ENCODE measurements around the gene MAGT1.

Gene MAGT1

DNA sequence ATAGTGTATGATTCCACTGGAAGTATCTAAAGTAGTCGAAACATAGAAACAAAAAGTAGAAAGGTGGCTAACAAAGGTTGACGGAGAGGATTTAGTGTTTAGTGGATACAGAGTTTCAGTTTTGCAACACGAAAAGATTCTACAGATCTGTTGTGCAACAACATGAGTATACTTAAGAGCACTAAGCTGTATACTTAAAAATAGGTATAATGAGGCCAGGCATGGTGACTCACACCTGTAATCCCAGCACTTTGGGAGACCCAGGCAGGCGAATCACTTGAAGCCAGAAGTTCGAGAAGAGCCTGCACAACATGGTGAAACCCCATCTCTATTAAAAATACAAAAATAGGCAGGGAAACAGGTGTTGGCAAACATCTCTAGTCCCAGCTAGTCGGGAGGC lies 101.3 kb downstream of the MAGT1 start:
- H3K9me3 Mint-ChIP-seq, result no peaks in the 10 kb centered on the region
- no peaks in the 10 kb centered on the region for H3K27me3 Mint-ChIP-seq (ENCODE audit: low read depth)

DNA sequence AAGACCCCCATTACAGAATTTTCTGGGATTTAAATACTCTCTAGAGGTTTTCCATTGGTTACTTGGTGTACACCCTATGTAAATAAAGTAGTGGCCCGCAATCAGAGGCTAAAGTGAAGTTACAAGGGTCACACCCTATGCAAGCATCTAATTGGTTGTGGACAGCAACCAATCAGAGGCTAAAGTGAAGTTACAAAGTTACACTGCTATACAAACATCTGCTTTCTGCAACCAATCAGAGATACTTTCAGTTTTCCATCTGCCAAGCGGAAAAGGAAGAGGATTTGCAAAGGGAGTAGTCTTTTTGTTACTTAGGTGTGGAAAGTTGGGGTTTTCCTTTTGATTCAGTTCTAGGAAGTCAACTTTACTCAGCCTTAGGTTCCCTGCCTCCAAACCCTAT lies 107.2 kb downstream of the MAGT1 start:
- H3K27ac Mint-ChIP-seq, result peak overlapping the region; percentile 84
- DNase-seq (ENCODE audit: low spot score), result peak; percentile 10
- no peaks in the 10 kb centered on the region for H3K9me3 Mint-ChIP-seq
- peaks cover 24% of the 10 kb centered on the region for H3K4me1 Mint-ChIP-seq (ENCODE audit: low read depth)
- no peaks in the 10 kb centered on the region for H3K27me3 Mint-ChIP-seq (ENCODE audit: low read depth)
- H3K4me3 Mint-ChIP-seq, result peak overlapping the region; percentile 75
- peaks cover 11% of the 10 kb centered on the region for H3K36me3 Mint-ChIP-seq (ENCODE audit: low read depth)

More for the DNA sequence above, 101.3 kb downstream of the MAGT1 start:
- DNase-seq (ENCODE audit: low spot score), result no peak
- no peak overlapping the region for H3K4me3 Mint-ChIP-seq
- no peaks in the 10 kb centered on the region for H3K4me1 Mint-ChIP-seq (ENCODE audit: low read depth)
- no peak overlapping the region for H3K27ac Mint-ChIP-seq
- no peaks in the 10 kb centered on the region for H3K36me3 Mint-ChIP-seq (ENCODE audit: low read depth)

DNA sequence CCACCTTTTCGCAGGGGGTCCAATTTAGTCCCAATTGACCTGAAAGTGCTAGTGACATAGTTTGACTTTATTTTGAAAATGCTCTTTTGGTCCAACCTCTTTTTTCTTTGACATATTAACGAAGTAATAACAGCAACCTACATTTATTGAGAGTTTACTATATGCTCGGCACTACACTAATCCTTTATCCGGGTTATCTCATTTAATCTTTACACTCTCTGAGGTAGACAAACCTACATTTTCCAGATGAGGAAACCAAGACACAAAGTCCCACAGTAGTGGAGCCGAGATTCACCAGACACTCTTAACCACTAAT lies 108.9 kb downstream of the MAGT1 start:
- Mint-ChIP-seq H3K27ac (peak overlapping the region; percentile 100), H3K4me1 (ENCODE audit: low read depth) (peaks cover 24% of the 10 kb centered on the region), H3K4me3 (peak overlapping the region; percentile 100), H3K36me3 (ENCODE audit: low read depth) (peaks cover 11% of the 10 kb centered on the region), H3K9me3 (no peaks in the 10 kb centered on the region), H3K27me3 (ENCODE audit: low read depth) (no peaks in the 10 kb centered on the region)
- DNase-seq (ENCODE audit: low spot score), result no peak

DNA sequence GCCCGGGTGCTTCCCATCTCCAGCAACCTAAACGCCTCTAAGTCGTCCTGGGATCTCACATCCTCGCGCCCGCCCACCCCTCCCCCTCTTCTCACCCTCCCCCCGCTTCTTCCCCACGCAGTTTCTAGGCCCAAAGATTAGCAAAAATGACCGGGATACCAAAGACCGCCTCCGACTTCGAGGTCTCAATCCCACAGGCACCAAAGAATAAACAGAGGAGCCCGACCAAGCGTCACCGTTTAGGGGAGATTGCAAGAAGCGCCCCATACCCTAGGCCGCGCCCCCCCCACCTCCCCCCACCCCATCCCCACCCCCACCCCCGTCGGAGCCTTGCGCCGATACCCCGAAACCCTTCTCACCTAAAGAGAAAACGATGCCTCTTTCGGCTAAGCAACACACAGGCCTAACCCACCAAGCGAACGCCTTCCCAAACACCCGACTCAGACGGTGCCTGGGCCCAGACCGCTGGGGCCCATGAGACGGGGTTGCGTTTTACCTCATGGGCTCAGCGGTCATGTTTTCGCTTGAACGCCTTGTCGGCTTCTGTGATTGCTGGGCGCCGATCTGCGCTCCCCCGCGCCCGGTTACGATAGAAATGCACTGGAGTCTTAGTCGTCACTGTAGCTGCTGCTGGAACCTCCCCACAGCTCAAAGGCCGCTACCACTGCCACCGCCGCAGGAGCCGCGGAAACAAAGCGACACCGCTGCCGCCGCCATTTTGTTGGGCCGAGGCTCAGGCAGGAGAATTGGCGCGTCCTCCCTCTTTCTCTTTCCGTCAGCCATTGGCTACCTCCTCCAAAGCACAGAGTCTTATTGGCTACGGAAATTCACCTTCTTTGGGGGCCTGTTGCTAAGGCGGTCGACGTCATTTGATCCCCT lies 109.5 kb downstream of the MAGT1 start, which contains the start of gene ATRX:
Gene ATRX, minus strand, starts transcription at position 731 of the 879 bp plus-strand sequence. Its CDS starts 215 bp downstream, at position 516.
- Mint-ChIP-seq H3K4me1 (ENCODE audit: low read depth) (peaks cover 24% of the 10 kb centered on the region), H3K27ac (peak within 1 kb of the TSS; percentile 100), H3K36me3 (ENCODE audit: low read depth) (peaks cover 11% of the 10 kb centered on the region), H3K9me3 (no peaks in the 10 kb centered on the region), H3K27me3 (ENCODE audit: low read depth) (no peaks in the 10 kb centered on the region), H3K4me3 (peak within 1 kb of the TSS; percentile 100)
- DNase-seq (ENCODE audit: low spot score), result peak; percentile 70

DNA sequence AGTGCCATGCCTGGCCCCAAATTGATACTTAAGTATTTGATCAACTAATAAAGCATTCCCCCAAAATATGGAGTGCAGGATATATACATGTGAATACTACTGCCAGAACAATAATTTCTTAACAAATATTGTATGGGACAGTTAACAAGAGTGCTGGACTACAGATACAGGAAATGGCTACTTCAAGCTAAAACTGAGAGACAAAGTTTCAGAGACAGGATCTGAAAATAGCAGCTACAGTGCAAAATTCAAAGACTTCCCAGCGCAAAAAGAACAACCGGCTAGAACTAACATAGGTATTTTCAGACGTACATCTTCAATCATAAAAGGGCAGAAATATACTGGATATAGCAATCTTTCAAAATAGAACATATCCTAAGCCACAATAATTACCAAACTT lies 115.5 kb downstream of the MAGT1 start:
- Mint-ChIP-seq H3K9me3 (no peaks in the 10 kb centered on the region), H3K36me3 (ENCODE audit: low read depth) (peaks cover 18% of the 10 kb centered on the region), H3K4me3 (no peak overlapping the region), H3K4me1 (ENCODE audit: low read depth) (peaks cover 27% of the 10 kb centered on the region), H3K27ac (no peak overlapping the region), H3K27me3 (ENCODE audit: low read depth) (no peaks in the 10 kb centered on the region)
- no peak for DNase-seq (ENCODE audit: low spot score)

DNA sequence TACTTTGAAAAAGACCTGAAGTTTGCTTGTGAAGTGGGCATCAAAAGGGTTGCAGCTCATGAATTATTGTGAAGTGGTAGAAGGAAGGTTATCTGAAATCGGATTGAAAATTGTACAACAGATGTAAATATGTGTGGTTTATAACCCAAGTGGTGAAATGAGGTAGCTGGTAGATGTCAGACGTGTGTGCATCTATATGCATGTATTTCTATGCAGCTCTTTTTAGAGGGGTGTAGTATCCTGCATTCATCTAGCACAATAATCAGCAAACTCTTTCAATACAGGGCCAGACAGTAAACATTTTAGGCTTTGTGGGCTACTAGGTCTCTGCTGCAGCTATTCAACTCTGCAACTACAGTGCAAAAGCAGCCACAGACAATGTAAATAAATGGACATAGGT lies 118.6 kb downstream of the MAGT1 start:
- H3K4me1 Mint-ChIP-seq (ENCODE audit: low read depth), result peaks cover 15% of the 10 kb centered on the region

More for the DNA sequence above, 118.6 kb downstream of the MAGT1 start:
- no peak overlapping the region for H3K4me3 Mint-ChIP-seq
- H3K9me3 Mint-ChIP-seq, result no peaks in the 10 kb centered on the region
- H3K27ac Mint-ChIP-seq, result no peak overlapping the region
- DNase-seq (ENCODE audit: low spot score), result no peak
- H3K36me3 Mint-ChIP-seq (ENCODE audit: low read depth), result peaks cover 10% of the 10 kb centered on the region
- no peaks in the 10 kb centered on the region for H3K27me3 Mint-ChIP-seq (ENCODE audit: low read depth)
